Choroid plexus epithelial cell (primary cell): ENCODE results near the gene SCN4B.

ENCODE experiments used
- DNase-seq: peaks from one replicate; pipeline ENCODE4 v3.0.0-alpha.2; 2010; ENCODE audit warnings: low read depth
- H3K4me3 ChIP-seq: 2 replicates; pipeline ENCODE4 v1.5.1; 2011; ENCODE audit warnings: low read depth, mild to moderate bottlenecking, control low read depth, low read length, moderate library complexity
- CTCF ChIP-seq: conservative IDR thresholded peaks from 2 replicates; pipeline ENCODE4 v1.5.1; 2011; ENCODE audit warnings: low read depth, mild to moderate bottlenecking, control low read depth, inconsistent platforms, low read length, moderate library complexity

The SCN4B gene

DNA sequence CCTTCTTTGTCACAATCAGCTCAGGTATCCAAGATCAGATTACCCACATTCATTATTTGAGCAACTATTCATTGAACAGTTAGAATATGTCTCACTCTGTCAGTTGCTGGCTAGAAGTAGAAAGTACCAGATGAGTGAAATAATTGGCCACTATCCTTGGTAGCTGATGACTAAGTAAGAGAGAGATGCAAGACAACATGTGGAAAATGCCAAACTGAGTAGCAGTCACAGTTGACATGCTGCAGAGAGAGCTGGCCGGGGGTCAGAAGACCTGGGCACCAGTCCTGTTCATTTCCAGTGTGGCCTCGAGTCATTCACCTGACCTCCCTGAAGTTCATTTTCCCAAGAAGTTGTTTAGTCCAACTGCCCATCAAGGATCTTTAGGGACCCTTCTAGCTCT is 43.4 kb downstream of the SCN4B start:
- peak; percentile 13 for DNase-seq
- no peak for TF ChIP-seq CTCF

DNA sequence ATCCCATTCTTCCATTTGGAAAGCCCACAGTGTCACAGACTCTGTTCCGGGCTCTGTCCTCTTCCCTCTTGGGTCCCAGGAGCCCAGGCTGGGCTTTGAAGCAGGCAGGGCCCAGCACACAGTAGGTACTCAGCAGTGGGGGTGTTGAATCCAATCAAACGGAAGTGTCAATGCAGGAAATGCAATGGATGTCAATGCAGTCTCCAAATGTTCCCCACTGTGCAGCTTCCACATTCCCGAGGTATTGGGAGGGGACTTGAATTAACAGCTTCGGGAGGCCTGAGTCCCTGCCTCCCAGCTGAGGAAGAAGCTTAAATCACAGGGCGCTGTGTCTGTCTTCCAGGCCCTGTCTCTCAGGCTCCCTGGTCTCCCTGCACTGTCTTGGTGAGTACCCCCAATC is 44.1 kb downstream of the SCN4B start:
- TF ChIP-seq CTCF: no peak
- H3K4me3 ChIP-seq: no peak overlapping the region
- DNase-seq: no peak

More for the DNA sequence above, 43.4 kb downstream of the SCN4B start:
- no peak overlapping the region for H3K4me3 ChIP-seq

DNA sequence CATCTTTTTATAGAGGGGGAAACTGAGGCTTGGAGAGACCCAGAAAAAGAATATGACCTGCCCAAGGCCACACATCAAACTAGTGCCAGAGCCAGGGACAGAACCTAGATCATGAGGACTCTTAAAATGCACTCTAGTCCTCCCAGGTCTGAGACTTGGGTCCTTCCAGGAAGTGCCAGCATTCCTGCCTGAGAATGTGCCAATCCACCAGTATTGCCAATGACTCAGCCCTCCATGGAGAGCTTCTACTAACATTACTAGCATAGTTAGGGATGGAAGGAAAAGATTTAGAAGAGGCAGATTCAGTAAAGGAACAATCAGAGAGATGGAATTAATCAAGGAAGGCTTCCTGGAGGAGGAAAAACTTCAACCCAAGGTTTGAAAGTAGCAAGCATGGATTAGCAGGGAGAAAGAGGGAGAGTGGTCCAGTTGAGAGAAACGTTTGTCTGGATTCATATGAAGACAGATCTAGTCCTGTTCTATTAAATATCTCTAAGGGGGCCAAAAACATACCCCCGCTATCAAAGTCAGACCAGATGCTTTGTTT is 45.8 kb downstream of the SCN4B start:
- no peak overlapping the region for H3K4me3 ChIP-seq
- DNase-seq: no peak
- no peak for TF ChIP-seq CTCF

- no peak for DNase-seq
- no peak for TF ChIP-seq CTCF
- no peak overlapping the region for H3K4me3 ChIP-seq
Measured at GRCh38 chr11:118105657-118106305, 46.8 kb downstream of the SCN4B start.

- H3K4me3 ChIP-seq: no peak overlapping the region
- DNase-seq: no peak
- TF ChIP-seq CTCF: no peak
Measured at GRCh38 chr11:118104491-118104890, 48.1 kb downstream of the SCN4B start.

DNA sequence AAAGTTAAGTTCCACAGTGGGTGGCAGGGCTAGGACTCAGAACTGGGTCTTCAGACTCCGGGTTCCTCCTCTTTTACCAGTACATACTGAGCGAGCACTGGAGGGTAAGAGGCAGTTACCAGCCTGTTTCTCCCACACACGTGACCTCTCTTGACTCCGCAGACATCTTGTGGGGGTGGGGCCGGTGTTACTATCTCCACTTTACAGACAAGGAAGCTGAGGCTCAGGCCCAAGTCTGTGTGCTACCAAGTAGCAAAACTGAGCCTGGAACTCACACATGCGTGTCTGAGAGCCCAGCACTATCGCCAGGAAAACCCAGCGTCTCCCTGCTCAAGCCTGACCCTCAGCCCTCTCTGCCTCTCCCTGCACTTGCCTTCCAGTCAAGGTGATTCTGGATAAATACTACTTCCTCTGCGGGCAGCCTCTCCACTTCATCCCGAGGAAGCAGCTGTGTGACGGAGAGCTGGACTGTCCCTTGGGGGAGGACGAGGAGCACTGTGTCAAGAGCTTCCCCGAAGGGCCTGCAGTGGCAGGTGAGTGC is 49.8 kb downstream of the SCN4B start:
- no peak overlapping the region for H3K4me3 ChIP-seq
- DNase-seq: no peak
- TF ChIP-seq CTCF: no peak
